H1 (cell line): ENCODE results near the gene OLFM1. TPM values are rescaled to one million over a fixed set of nuclear protein-coding genes. Genes with fewer than 3 reads are reported as not detected.

Experiments used
- CTCF ChIA-PET: fragments of 300-600 bp; sonication (Branson Sonifier 250); formaldehyde crosslinking; loops from one replicate; lab custom pipeline; 2021; ENCODE audit not compliant: partially characterized antibody; lab: Charles Lee
- POLR2A ChIA-PET: fragments of 300-600 bp; sonication (Branson Sonifier 250); formaldehyde crosslinking; loops from one replicate; lab custom pipeline; 2021; ENCODE audit warnings: inconsistent platforms; ENCODE audit not compliant: partially characterized antibody; lab: Charles Lee
- DNase-seq, 2 experiments: peaks; one replicate each; pipeline versions ENCODE4 v3.0.0 to v3.0.0-alpha.2; 2010 to 2022; ENCODE audit warnings: low spot score in 2 of 2, low read depth in 1 of 2, mixed read lengths in 1 of 2
- FAIRE-seq: peaks from 2 replicates; lab custom pipeline; 2011; peaks lifted over from hg19 to GRCh38; lab: Jason Lieb, UNC
- H2AFZ ChIP-seq: 2 replicates; pipeline ENCODE4 v1.8.1; 2012; ENCODE audit warnings: low read length, inconsistent platforms
- H2AK5ac ChIP-seq: 2 replicates; pipeline ENCODE4 v1.6.1; 2013; ENCODE audit warnings: low read depth, low read length
- H2BK120ac ChIP-seq: replicated peaks from 2 replicates; pipeline ENCODE3; 2013; ENCODE audit warnings: low read depth, low read length, inconsistent platforms
- H2BK12ac ChIP-seq: 2 replicates; pipeline ENCODE4 v1.6.1; 2013; ENCODE audit warnings: low read depth, low read length
- H2BK15ac ChIP-seq: 2 replicates; pipeline ENCODE4 v1.6.1; 2013; ENCODE audit warnings: low read length
- H2BK20ac ChIP-seq: 2 replicates; pipeline ENCODE4 v1.6.1; 2013; ENCODE audit warnings: low read length
- H2BK5ac ChIP-seq: 2 replicates; pipeline ENCODE4 v1.6.1; 2013; ENCODE audit warnings: low read depth, low read length
- H3K14ac ChIP-seq: 2 replicates; pipeline ENCODE4 v1.6.1; 2013; ENCODE audit warnings: inconsistent platforms; ENCODE audit not compliant: insufficient read length
- H3K18ac ChIP-seq: 2 replicates; pipeline ENCODE4 v1.6.1; 2013; ENCODE audit warnings: low read length; ENCODE audit errors: extremely low read depth
- H3K23ac ChIP-seq: 2 replicates; pipeline ENCODE4 v1.6.1; 2013; ENCODE audit warnings: inconsistent platforms; ENCODE audit not compliant: insufficient read length
- H3K23me2 ChIP-seq: 2 replicates; pipeline ENCODE4 v1.6.1; 2013; ENCODE audit warnings: low read depth, low read length
- H3K27ac ChIP-seq: 2 replicates; pipeline ENCODE4 v1.6.1; 2011; ENCODE audit warnings: low read depth, low read length, inconsistent platforms
- H3K27me3 ChIP-seq, 4 experiments: replicated peaks in 1 of 4; 1 replicate in 1 of 4; 2 replicates in 3 of 4; pipeline versions ENCODE4 v1.6.1 to v1.8.1; 2011 to 2013; ENCODE audit warnings: low read length in 3 of 4, mild to moderate bottlenecking in 3 of 4, inconsistent platforms in 2 of 4, mixed read lengths in 2 of 4, moderate library complexity in 1 of 4; ENCODE audit not compliant: control insufficient read depth in 3 of 4, insufficient read depth in 3 of 4; ENCODE audit errors: extremely low read depth in 1 of 4
- H3K36me3 ChIP-seq, 4 experiments: 2 replicates each; pipeline versions ENCODE4 v1.6.1 to v1.8.1; 2011 to 2013; ENCODE audit warnings: mild to moderate bottlenecking in 4 of 4, low read length in 3 of 4, moderate library complexity in 2 of 4, control low read depth in 1 of 4, inconsistent platforms in 1 of 4; ENCODE audit not compliant: insufficient read depth in 4 of 4, control insufficient read depth in 2 of 4
- H3K4ac ChIP-seq: replicated peaks from 2 replicates; pipeline ENCODE3; 2013; ENCODE audit warnings: low read length, low read depth, mixed read lengths, inconsistent platforms; ENCODE audit not compliant: insufficient read length
- H3K4me1 ChIP-seq, 4 experiments: replicated peaks in 1 of 4; 1 replicate in 1 of 4; 2 replicates in 3 of 4; pipeline versions ENCODE4 v1.6.1 to v1.8.1; 2011 to 2013; ENCODE audit warnings: low read length in 3 of 4, inconsistent platforms in 2 of 4, mixed read lengths in 1 of 4; ENCODE audit not compliant: insufficient read depth in 4 of 4, control insufficient read depth in 3 of 4
- H3K4me2 ChIP-seq, 2 experiments: 2 replicates each; pipeline versions ENCODE4 v1.6.1 to v1.8.1; 2011 to 2013; ENCODE audit warnings: low read depth in 2 of 2, low read length in 2 of 2, control low read depth in 1 of 2, inconsistent platforms in 1 of 2, mild to moderate bottlenecking in 1 of 2; ENCODE audit not compliant: insufficient read depth in 1 of 2
- H3K4me3 ChIP-seq, 4 experiments: fragments of 200-600, 300-600 bp in 1 of 4; sonication (generic), shearing (Covaris generic), sonication (Bioruptor Twin) in 1 of 4; 2 replicates each; pipeline versions ENCODE4 v1.5.1 to v1.8.1; 2011 to 2016; ENCODE audit warnings: low read length in 4 of 4, low read depth in 3 of 4, control low read depth in 2 of 4, inconsistent platforms in 2 of 4, mild to moderate bottlenecking in 2 of 4, mixed read lengths in 1 of 4, moderate library complexity in 1 of 4; ENCODE audit not compliant: insufficient read depth in 2 of 4; ENCODE audit errors: extremely low read depth in 1 of 4
- H3K56ac ChIP-seq: replicated peaks from 2 replicates; pipeline ENCODE3; 2013; ENCODE audit warnings: low read depth, mild to moderate bottlenecking, mixed read lengths, low read length, inconsistent platforms; ENCODE audit not compliant: insufficient read length
- H3K79me1 ChIP-seq: 2 replicates; pipeline ENCODE4 v1.6.1; 2013; ENCODE audit warnings: low read depth, low read length, control low read depth
- H3K79me2 ChIP-seq, 2 experiments: 2 replicates each; pipeline versions ENCODE4 v1.6.1 to v1.8.1; 2012 to 2013; ENCODE audit warnings: low read length in 2 of 2, mild to moderate bottlenecking in 2 of 2, inconsistent platforms in 1 of 2; ENCODE audit not compliant: insufficient read depth in 2 of 2, control insufficient read depth in 1 of 2
- H3K9ac ChIP-seq, 4 experiments: replicated peaks in 1 of 4; 1 replicate in 1 of 4; 2 replicates in 3 of 4; pipeline versions ENCODE4 v1.6.1 to v1.8.1; 2011 to 2013; ENCODE audit warnings: low read depth in 3 of 4, low read length in 3 of 4, control low read depth in 2 of 4, mild to moderate bottlenecking in 2 of 4, moderate library complexity in 2 of 4, inconsistent platforms in 1 of 4; ENCODE audit errors: extremely low read depth in 1 of 4
- H3K9me3 ChIP-seq, 2 experiments: 2 replicates each; pipeline versions ENCODE4 v1.6.1 to v1.8.1; 2012 to 2013; ENCODE audit warnings: mild to moderate bottlenecking in 2 of 2, moderate library complexity in 2 of 2, control low read depth in 1 of 2, inconsistent platforms in 1 of 2, low read depth in 1 of 2, low read length in 1 of 2, mixed read lengths in 1 of 2; ENCODE audit not compliant: insufficient read depth in 2 of 2
- H4K20me1 ChIP-seq, 2 experiments: replicated peaks in 1 of 2; 2 replicates each; pipeline versions ENCODE3 to v1.8.1; 2011 to 2013; ENCODE audit warnings: inconsistent platforms in 2 of 2, low read length in 2 of 2, mild to moderate bottlenecking in 1 of 2; ENCODE audit not compliant: insufficient read depth in 2 of 2, control insufficient read depth in 1 of 2
- H4K5ac ChIP-seq: 2 replicates; pipeline ENCODE4 v1.6.1; 2013; ENCODE audit warnings: low read length, low read depth, mixed read lengths, inconsistent platforms; ENCODE audit not compliant: insufficient read length
- H4K8ac ChIP-seq: 2 replicates; pipeline ENCODE4 v1.8.0; 2013; ENCODE audit warnings: mild to moderate bottlenecking, moderate library complexity, low read length, inconsistent platforms; ENCODE audit not compliant: insufficient read depth; ENCODE audit errors: extremely low read depth
- H4K91ac ChIP-seq: replicated peaks from 2 replicates; pipeline ENCODE3; 2013; ENCODE audit warnings: low read length, mixed read lengths, inconsistent platforms; ENCODE audit not compliant: insufficient read length
- E2F6 ChIP-seq: IDR thresholded peaks from 2 replicates; pipeline ENCODE4 v1.6.1; 2012; ENCODE audit warnings: inconsistent platforms
- GTF2F1 ChIP-seq: IDR thresholded peaks from 2 replicates; pipeline ENCODE4 v1.6.1; 2012; ENCODE audit warnings: low read depth, low read length, improper control_type of control experiment, borderline replicate concordance
- MAFK ChIP-seq: IDR thresholded peaks from 2 replicates; pipeline ENCODE4 v1.6.1; 2012; ENCODE audit warnings: low read depth, mild to moderate bottlenecking, improper control_type of control experiment, low read length
- WGBS, 2 experiments: shearing (Covaris generic) in 1 of 2; methylation state at CpG; one replicate each; pipeline versions ENCODE4 v1.1.6 to v1.1.7; 2013 to 2015; ENCODE audit warnings: low lambda C conversion rate in 2 of 2, mixed read lengths in 2 of 2, inconsistent platforms in 1 of 2, low coverage in 1 of 2, missing lambda C conversion rate in 1 of 2; ENCODE audit not compliant: insufficient replicate concordance in 2 of 2, insufficient coverage in 1 of 2, insufficient read length in 1 of 2; ENCODE audit errors: extremely low coverage in 1 of 2, missing lambda C conversion rate in 1 of 2; 5-methylcytosine and 5-hydroxymethylcytosine counted together
- polyA plus RNA-seq, 7 experiments: library from polyadenylated mRNA; depleted of rRNA in 3 of 7; stranded (reverse) in 5 of 7; unstranded in 2 of 7; fragments of >200 nt in 5 of 7; fragments of 200-250 nt in 2 of 7; gene quantifications; 1 replicate in 5 of 7; 2 replicates in 1 of 7; 4 replicates in 1 of 7; pipeline versions ENCODE4 v1.2.1 to v1.2.3, GENCODE V29; 2011 to 2013; ENCODE audit warnings: missing spikeins in 2 of 7, mixed read lengths in 2 of 7
- total RNA-seq: library from RNA; stranded (reverse); fragmentation: NEBNext Ultra II Directional; extraction: Animal tissue kit (Norgen Biotek cat#: 25700); gene quantifications from 2 replicates; pipeline ENCODE4 v1.2.1, GENCODE V29; 2021

The OLFM1 gene
- total and polyA plus RNA-seq, 2 of the 8 experiments (the other 6 are each of a cell fraction or from before 2014, with no cell fraction given), result 53.0 to 53.4 TPM

- Histone ChIP-seq H3K23me2 (no peaks in the 10 kb centered on the region), H2BK15ac (no peak overlapping the region), H2BK5ac (0 out of 2 replicates have a peak overlapping the region, but pooled peaks have one; percentile 31), H3K4me2 (peak overlapping the region; percentile 26 to 30; a peak in 1 of 4 replicates), H3K4me3 (no peak overlapping the region), H4K91ac (no peak overlapping the region), H3K27me3 (no peaks in the 10 kb centered on the region), H3K56ac (no peak overlapping the region), H3K9me3 (no peaks in the 10 kb centered on the region), H3K23ac (no peak overlapping the region), H2BK120ac (no peak overlapping the region), H3K9ac (no peak overlapping the region; a peak in 1 of 7 replicates), H3K79me2 (no peaks in the 10 kb centered on the region), H2BK12ac (no peak overlapping the region), H3K36me3 (no peaks in the 10 kb centered on the region), H4K5ac (no peak overlapping the region), H2AFZ (no peak overlapping the region), H2BK20ac (no peak overlapping the region), H3K4me1 (peaks cover 0 to 10% (median 3%) of the 10 kb centered on the region in 4 experiments; a peak in 6 of 7 replicates), H3K4ac (no peak overlapping the region), H3K18ac (no peak overlapping the region), H4K20me1 (peaks cover 0 to 5% of the 10 kb centered on the region in 2 experiments), H3K14ac (no peak overlapping the region), H3K27ac (no peak overlapping the region), H4K8ac (no peak overlapping the region), H3K79me1 (no peaks in the 10 kb centered on the region), H2AK5ac (no peak overlapping the region)
- CTCF ChIA-PET, result interaction anchor here (0.8 to 3.2 kb wide), 7 partner anchors 13 to 468 kb away, joined by 3 to 7 read pairs (median 3); no protein-coding TSS in a partner anchor
- no peak for TF ChIP-seq GTF2F1
- peak; percentile 34; the same call in 1 of the 2 replicates for TF ChIP-seq MAFK
- peak; percentile 51 for TF ChIP-seq E2F6
- 76% methylated on average over 18 of the region's 18 CpGs; no CpG with 5 or more reads in 1 of the 2 experiments for WGBS, 2 experiments
- DNase-seq (no peak), FAIRE-seq (no peak)
- POLR2A ChIA-PET, result no interaction called here
Observed at GRCh38 chr9:135165003-135165711, 77.7 kb downstream of the OLFM1 start.
